IPS-20b (cell line): ENCODE results near the gene URB1.
"Not testable (repeated sequence)": the region's sequence is repeated elsewhere in the genome, so short reads cannot be mapped to it uniquely, and the experiment has no call there.

Experiments
- H3K27ac ChIP-seq: one replicate; pipeline ENCODE4 v1.5.1; 2013; ENCODE audit warnings: low read length
- H3K27me3 ChIP-seq: 2 replicates; pipeline ENCODE4 v1.6.1; 2013; ENCODE audit warnings: mild to moderate bottlenecking, low read length, inconsistent platforms; ENCODE audit not compliant: insufficient read depth
- H3K36me3 ChIP-seq: 2 replicates; pipeline ENCODE4 v1.6.1; 2013; ENCODE audit warnings: low read depth, mild to moderate bottlenecking, inconsistent platforms, low read length, moderate library complexity; ENCODE audit not compliant: insufficient read depth
- H3K4me1 ChIP-seq: 2 replicates; pipeline ENCODE4 v1.6.1; 2013; ENCODE audit warnings: mild to moderate bottlenecking, control low read depth, inconsistent platforms, low read length, moderate library complexity; ENCODE audit not compliant: insufficient read depth
- H3K4me3 ChIP-seq: 2 replicates; pipeline ENCODE4 v1.5.1; 2013; ENCODE audit warnings: mild to moderate bottlenecking, low read length, inconsistent platforms
- H3K9ac ChIP-seq: 2 replicates; pipeline ENCODE4 v1.6.1; 2013; ENCODE audit warnings: low read depth, mild to moderate bottlenecking, inconsistent platforms, low read length, moderate library complexity
- H3K9me3 ChIP-seq: 2 replicates; pipeline ENCODE4 v1.6.1; 2013; ENCODE audit warnings: mild to moderate bottlenecking, low read depth, low read length, inconsistent platforms; ENCODE audit not compliant: insufficient read depth

URB1 gene

GRCh38 chr21:32403201-32403777 is 10.5 kb upstream of the URB1 start:
- no peaks in the 10 kb centered on the region for H3K9me3 ChIP-seq
- no peak overlapping the region for H3K9ac ChIP-seq
- peaks cover 2% of the 10 kb centered on the region; the same call in 1 of the 2 replicates for H3K4me1 ChIP-seq
- no peaks in the 10 kb centered on the region for H3K36me3 ChIP-seq
- no peak overlapping the region for H3K27ac ChIP-seq
- H3K4me3 ChIP-seq = no peak overlapping the region
- H3K27me3 ChIP-seq = no peaks in the 10 kb centered on the region; the same call in 1 of the 2 replicates

DNA sequence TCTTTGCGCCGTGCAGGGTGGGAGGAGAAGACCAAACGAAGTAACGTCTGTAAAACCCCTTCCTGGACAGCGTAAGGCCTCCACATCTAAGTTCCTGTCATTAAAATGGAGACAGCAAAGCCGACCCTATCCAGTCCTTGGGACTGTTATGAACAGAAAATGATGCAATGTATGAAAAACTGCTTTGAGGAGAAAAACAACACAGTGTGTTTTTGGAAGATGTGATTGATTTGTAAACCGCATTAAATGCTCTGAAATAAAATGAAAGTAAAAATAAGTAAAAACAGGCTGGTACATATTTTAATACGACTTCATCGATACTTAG is 827 bp upstream of the URB1 start:
- Histone ChIP-seq H3K9ac (no peak overlapping the region), H3K9me3 (peaks cover 6% of the 10 kb centered on the region; the same call in 1 of the 2 replicates), H3K27ac (no peak overlapping the region)

DNA sequence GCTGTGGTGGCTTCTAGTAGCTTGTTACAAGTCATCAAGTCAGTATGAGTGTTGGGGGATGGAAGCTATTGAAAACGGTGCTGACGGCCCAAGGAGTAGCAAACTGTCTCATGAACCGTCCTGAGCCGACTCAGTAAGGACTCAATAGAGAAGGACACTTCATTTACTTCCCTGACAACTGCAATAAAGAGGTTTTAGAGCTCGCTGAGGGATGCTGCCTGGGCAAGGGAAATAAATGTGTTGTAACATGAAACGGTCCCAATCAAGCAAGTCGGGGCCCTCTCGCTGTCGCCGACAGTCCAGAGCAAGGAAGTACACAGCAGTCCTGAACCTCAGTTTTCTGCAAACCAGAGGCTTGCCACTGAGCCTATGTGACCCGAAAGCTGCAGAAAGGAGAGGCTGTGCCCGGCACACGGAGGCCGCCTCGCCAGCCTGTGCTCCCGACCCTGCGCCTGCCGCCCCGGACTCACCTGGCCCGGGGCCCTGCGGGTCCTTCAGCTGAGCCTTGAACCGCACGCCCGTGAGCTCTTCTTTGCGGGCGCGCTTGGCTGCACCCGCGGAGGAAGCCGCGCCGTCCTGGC is 423 bp downstream of the URB1 start:
- H3K4me1 ChIP-seq = peaks cover 3% of the 10 kb centered on the region
- peaks cover 21% of the 10 kb centered on the region for H3K27me3 ChIP-seq
- peaks cover 6% of the 10 kb centered on the region; the same call in 1 of the 2 replicates for H3K9me3 ChIP-seq
- H3K36me3 ChIP-seq = peaks cover 24% of the 10 kb centered on the region
- H3K9ac ChIP-seq = peak overlapping the region; percentile 82
- peak overlapping the region; percentile 99 for H3K4me3 ChIP-seq
- H3K27ac ChIP-seq = no peak overlapping the region

More for the DNA sequence above, 827 bp upstream of the URB1 start:
- Histone ChIP-seq H3K27me3 (peaks cover 21% of the 10 kb centered on the region), H3K36me3 (peaks cover 12% of the 10 kb centered on the region; the same call in 1 of the 2 replicates), H3K4me3 (no peak overlapping the region), H3K4me1 (peaks cover 3% of the 10 kb centered on the region)

- H3K9me3 ChIP-seq = peaks cover 6% of the 10 kb centered on the region; the same call in 1 of the 2 replicates
- H3K27ac ChIP-seq = no peak overlapping the region
- H3K9ac ChIP-seq = peak overlapping the region; percentile 82; the same call in 1 of the 2 replicates
- H3K4me3 ChIP-seq = peak overlapping the region; percentile 99
- peaks cover 21% of the 10 kb centered on the region for H3K27me3 ChIP-seq
- H3K4me1 ChIP-seq = peaks cover 3% of the 10 kb centered on the region
- peaks cover 24% of the 10 kb centered on the region for H3K36me3 ChIP-seq
Measured at GRCh38 chr21:32391755-32392154, 1.1 kb downstream of the URB1 start.

DNA sequence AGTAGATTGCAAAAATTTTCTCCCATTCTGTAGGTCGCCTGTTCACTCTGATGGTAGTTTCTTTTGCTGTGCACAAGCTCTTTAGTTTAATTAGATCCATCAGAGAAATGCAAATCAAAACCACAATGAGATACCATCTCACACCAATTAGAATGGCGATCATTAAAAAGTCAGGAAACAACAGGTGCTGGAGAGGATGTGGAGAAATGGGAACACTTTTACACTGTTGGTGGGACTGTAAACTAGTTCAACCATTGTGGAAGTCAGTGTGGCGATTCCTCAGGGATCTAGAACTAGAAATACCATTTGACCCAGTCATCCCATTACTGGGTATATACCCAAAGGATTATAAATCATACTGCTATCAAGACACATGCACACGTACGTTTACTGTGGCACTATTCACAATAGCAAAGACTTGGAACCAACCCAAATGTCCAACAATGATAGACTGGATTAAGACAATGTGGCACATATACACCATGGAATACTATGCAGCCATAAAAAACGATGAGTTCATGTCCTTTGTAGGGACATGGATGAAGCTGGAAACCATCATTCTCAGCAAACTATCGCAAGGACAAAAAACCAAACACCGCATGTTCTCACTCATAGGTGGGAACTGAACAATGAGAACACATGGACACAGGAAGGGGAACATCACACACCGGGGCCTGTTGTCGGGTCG is 2.1 kb downstream of the URB1 start:
- peaks cover 25% of the 10 kb centered on the region for H3K36me3 ChIP-seq
- H3K4me1 ChIP-seq, H3K9ac ChIP-seq: not testable (repeated sequence)

GRCh38 chr21:32389337-32390015 is 3.3 kb downstream of the URB1 start:
- Histone ChIP-seq H3K4me1 (peaks cover 6% of the 10 kb centered on the region), H3K36me3 (peaks cover 34% of the 10 kb centered on the region), H3K27ac (no peak overlapping the region), H3K9me3 (peaks cover 6% of the 10 kb centered on the region; the same call in 1 of the 2 replicates), H3K4me3 (no peak overlapping the region), H3K9ac (no peak overlapping the region), H3K27me3 (peaks cover 6% of the 10 kb centered on the region)

More for the DNA sequence above, 2.1 kb downstream of the URB1 start:
- H3K27me3 ChIP-seq = peaks cover 19% of the 10 kb centered on the region
- not testable (repeated sequence) for H3K9me3 ChIP-seq, H3K27ac ChIP-seq, H3K4me3 ChIP-seq

DNA sequence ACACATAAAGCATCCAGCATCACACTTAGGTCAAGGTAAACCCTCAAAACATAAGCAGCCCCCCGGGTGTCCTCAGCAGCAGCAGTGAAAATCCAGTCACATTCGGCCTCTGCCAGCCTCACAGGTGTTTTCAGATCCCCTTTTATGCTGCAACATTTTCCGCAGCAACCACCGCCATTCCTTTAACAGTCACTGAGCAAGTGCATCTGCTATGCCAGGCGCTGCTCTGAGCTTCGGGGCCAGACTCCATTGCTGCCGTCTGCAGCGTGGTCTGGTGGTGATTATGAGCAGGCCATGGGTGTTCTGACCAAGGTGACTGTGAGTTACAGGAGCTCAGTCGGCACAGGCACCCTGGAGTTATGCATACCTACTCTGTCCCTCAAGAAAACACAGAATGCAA is 4.5 kb downstream of the URB1 start:
- H3K27ac ChIP-seq = no peak overlapping the region
- H3K4me1 ChIP-seq = peaks cover 6% of the 10 kb centered on the region
- peaks cover 45% of the 10 kb centered on the region for H3K36me3 ChIP-seq
- no peak overlapping the region for H3K4me3 ChIP-seq
- H3K27me3 ChIP-seq = no peaks in the 10 kb centered on the region
- peaks cover 3% of the 10 kb centered on the region; the same call in 1 of the 2 replicates for H3K9me3 ChIP-seq
- H3K9ac ChIP-seq = 0 out of 2 replicates have a peak overlapping the region, but pooled peaks have one; percentile 21

GRCh38 chr21:32387151-32387550 is 5.7 kb downstream of the URB1 start:
- Histone ChIP-seq H3K9me3 (no peaks in the 10 kb centered on the region), H3K27ac (no peak overlapping the region), H3K36me3 (peaks cover 57% of the 10 kb centered on the region), H3K4me3 (no peak overlapping the region), H3K9ac (no peak overlapping the region), H3K4me1 (peaks cover 6% of the 10 kb centered on the region), H3K27me3 (no peaks in the 10 kb centered on the region)

DNA sequence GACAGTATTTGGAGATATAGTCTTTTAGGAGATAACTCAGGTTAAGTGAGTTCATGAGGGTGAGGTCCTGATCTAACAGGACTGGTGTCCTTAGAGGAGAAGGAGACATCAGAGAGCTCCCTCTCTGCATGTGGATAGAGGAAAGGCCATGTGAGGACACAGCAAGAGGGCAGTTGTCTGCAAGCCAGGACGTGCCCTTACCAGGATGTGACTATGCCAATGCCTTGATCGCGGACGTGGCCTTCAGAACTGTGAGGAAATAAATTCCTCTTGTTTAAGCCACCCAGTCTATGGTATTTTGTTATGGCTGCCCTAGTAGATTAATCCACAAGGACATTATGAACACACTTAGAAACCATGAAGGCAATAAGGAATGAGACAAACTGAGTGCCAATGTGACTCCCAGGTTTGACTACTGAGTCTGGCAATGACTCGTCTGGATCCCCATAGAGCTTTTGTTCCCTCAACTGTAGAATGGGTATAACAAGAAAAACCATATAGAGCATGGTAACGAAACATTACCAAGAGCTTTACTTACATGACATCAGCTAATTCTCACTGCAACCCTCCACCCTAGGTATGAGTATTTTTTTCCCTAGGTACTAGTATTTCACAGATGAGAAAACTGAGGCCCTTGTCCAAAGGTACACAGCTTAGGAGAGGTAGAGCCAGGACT is 6.5 kb downstream of the URB1 start:
- H3K36me3 ChIP-seq = peaks cover 65% of the 10 kb centered on the region
- H3K27ac ChIP-seq = no peak overlapping the region
- H3K9ac ChIP-seq = no peak overlapping the region

DNA sequence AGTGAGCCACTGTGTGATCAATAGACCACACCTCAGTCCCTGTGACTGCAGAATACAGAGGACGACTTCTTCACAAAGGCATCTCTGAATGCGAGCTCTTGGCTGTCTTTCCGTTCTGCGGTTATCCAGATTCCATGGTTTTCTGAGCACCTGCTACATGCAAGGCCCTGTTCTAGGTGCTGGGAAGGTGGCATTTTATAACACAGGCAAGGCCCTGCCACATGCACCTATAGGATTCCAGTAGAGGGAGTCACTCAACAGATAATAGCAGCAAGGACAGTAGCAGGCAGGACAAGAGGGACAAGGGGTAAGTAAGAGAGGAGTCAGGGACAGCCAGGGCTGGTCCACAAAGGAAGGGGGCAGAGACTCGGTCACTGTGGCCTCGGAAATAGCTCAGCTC is 9.0 kb downstream of the URB1 start:
- Histone ChIP-seq H3K4me1 (peaks cover 3% of the 10 kb centered on the region; the same call in 1 of the 2 replicates), H3K9me3 (no peaks in the 10 kb centered on the region), H3K9ac (no peak overlapping the region), H3K27me3 (no peaks in the 10 kb centered on the region), H3K4me3 (no peak overlapping the region), H3K36me3 (peaks cover 80% of the 10 kb centered on the region), H3K27ac (no peak overlapping the region)

More for the DNA sequence above, 6.5 kb downstream of the URB1 start:
- Histone ChIP-seq H3K4me3 (no peak overlapping the region), H3K4me1 (peaks cover 6% of the 10 kb centered on the region), H3K9me3 (no peaks in the 10 kb centered on the region), H3K27me3 (no peaks in the 10 kb centered on the region)

GRCh38 chr21:32382108-32382644 is 10.6 kb downstream of the URB1 start:
- Histone ChIP-seq H3K36me3 (peaks cover 82% of the 10 kb centered on the region), H3K27me3 (no peaks in the 10 kb centered on the region), H3K9me3 (no peaks in the 10 kb centered on the region)

More at GRCh38 chr21:32382108-32382644, 10.6 kb downstream of the URB1 start:
- no peak overlapping the region for H3K9ac ChIP-seq
- 0 out of 2 replicates have a peak, but pooled peaks cover 3% of the 10 kb centered on the region for H3K4me1 ChIP-seq
- no peak overlapping the region for H3K4me3 ChIP-seq
- H3K27ac ChIP-seq = no peak overlapping the region
